ENCODE data around the gene TMEM87B.

DNA sequence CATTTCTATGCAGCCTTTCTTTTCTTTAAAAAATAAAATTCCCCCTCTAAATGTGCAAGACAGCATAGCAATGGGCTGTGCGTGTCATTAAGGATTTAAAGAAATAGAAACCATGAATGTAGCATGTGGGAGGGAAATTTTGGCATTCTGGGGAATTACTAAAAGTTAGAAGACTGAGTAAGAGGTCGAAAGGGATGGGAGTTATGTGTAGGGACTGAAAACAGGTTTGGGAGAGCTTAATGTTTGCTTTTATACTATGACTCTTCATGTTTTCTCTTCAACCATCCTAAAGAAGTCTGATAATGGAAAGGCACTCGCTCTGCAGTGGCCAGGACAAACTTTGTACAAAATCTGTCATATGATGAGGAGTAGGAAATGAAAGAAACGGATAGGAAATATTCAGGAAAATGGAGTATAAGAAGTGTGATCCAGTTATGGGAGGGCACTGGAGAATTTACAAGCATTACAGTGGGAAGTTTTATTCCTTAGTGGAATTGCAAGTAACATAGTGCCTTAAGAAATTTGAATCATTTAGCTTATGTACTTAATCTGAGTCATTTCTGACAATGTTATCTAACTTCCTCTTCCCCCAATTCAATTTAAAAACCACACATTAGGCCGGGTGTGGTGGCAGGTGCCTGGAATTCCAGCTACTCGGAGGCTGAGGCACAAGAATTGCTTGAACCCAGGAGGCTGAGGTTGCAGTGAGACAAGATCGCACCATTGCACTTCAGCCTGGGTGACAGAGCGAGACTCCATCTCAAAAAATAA lies 20.6 kb downstream of the TMEM87B start:
- TF ChIP-seq, protein P1, sequence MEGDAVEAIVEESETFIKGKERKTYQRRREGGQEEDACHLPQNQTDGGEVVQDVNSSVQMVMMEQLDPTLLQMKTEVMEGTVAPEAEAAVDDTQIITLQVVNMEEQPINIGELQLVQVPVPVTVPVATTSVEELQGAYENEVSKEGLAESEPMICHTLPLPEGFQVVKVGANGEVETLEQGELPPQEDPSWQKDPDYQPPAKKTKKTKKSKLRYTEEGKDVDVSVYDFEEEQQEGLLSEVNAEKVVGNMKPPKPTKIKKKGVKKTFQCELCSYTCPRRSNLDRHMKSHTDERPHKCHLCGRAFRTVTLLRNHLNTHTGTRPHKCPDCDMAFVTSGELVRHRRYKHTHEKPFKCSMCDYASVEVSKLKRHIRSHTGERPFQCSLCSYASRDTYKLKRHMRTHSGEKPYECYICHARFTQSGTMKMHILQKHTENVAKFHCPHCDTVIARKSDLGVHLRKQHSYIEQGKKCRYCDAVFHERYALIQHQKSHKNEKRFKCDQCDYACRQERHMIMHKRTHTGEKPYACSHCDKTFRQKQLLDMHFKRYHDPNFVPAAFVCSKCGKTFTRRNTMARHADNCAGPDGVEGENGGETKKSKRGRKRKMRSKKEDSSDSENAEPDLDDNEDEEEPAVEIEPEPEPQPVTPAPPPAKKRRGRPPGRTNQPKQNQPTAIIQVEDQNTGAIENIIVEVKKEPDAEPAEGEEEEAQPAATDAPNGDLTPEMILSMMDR (IDR thresholded peaks at IDR 0.05): no peak
- TF ChIP-seq POLR2AphosphoS5 (IDR thresholded peaks at IDR 0.05) (no peak), EP300 (IDR thresholded peaks at IDR 0.05) (no peak), POLR2A (IDR thresholded peaks at IDR 0.05) (no peak)

Data from upper lobe of left lung (tissue), 4 donors.